Measurements from ENCODE around the gene RFC2.
"Not testable (repeated sequence)": the region's sequence is repeated elsewhere in the genome, so short reads cannot be mapped to it uniquely, and the experiment has no call there.

Gene RFC2

GRCh38 chr7:74282748-74283459, 28.7 kb upstream of the RFC2 start:
- no peak for DNase-seq

- DNase-seq = no peak
Measured at GRCh38 chr7:74280985-74281384, 26.8 kb upstream of the RFC2 start.

- DNase-seq = no peak
Measured at GRCh38 chr7:74277636-74278035, 23.4 kb upstream of the RFC2 start.

DNA sequence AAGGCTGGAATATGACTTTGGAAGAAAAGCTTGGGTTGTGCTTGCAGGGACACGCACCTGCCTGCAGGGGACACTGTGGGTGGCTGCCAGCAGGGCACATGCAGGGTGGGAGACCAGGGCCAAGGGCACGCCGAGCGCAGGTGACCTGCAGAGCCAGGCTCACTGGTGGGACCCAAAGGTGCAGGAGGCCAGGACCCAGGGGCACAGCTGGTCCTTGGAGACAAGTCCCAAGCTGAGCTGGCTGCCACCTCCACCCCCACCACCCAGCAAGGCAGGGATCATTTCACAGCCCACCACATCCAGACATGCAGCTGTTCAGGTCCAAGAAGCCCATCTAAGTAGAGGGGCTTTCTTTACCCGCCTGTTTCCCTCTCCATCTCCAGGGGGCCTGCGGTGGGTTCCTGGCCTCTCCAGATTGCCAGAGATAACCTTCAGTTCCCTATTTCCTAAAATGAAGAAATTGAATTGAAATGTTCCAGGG, 21.2 kb upstream of the RFC2 start:
- DNase-seq = no peak

DNA sequence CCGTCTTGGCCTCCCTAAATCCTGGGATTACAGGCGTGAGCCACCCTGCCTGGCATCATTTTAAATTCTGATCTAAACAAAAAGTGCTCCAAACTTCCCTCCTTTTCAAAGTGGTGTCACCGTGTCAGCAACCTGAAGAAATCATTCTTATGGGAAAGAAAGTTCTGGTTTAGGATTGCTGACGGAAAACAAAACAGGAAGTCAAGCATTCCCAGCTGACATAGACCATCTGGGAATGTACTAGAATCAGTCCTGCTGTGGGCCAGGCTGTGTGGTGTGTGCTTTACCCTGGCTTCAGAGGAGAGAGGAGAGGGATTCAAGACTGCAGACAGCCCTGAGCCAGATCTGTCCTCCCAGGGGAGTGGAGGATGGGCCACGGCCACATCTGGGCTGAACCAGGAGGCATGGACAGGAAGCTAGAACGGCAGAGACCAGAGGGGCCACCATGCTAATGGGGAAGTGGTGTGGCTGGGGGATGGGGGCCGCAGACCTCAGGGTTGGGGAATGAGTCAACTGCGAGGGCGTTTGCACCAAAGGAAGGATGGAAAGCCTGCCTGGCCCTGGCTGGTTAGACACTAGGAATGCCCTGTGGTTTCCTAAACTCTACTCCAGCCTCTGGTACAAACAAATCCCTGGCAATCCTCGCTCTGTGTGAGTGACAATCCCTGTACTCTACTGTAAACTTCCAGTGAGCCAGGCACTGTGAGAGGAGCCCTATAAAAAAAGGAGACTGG, 18.3 kb upstream of the RFC2 start:
- no peak for DNase-seq

DNA sequence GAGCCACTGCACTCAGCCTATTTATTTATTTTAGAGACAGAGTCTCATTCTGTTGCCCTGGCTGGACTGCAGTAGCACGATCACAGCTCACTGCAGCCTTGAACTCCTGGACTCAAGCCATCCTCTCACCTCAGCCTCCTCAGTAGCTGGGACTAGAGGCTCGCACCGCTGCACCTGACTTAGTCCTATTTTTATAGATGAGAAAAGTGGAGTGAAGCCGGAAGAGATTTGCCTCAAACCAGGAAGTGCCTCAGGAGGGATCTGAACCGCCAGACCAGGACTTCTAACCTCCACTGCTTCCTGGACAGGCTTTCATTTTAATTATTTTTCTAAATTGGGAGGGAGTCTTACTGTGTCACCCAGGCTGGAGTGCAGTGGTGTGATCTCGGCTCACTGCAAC, 17.5 kb upstream of the RFC2 start:
- no peak for DNase-seq

GRCh38 chr7:74269757-74270277, 15.6 kb upstream of the RFC2 start:
- DNase-seq = peak; percentile 85

DNA sequence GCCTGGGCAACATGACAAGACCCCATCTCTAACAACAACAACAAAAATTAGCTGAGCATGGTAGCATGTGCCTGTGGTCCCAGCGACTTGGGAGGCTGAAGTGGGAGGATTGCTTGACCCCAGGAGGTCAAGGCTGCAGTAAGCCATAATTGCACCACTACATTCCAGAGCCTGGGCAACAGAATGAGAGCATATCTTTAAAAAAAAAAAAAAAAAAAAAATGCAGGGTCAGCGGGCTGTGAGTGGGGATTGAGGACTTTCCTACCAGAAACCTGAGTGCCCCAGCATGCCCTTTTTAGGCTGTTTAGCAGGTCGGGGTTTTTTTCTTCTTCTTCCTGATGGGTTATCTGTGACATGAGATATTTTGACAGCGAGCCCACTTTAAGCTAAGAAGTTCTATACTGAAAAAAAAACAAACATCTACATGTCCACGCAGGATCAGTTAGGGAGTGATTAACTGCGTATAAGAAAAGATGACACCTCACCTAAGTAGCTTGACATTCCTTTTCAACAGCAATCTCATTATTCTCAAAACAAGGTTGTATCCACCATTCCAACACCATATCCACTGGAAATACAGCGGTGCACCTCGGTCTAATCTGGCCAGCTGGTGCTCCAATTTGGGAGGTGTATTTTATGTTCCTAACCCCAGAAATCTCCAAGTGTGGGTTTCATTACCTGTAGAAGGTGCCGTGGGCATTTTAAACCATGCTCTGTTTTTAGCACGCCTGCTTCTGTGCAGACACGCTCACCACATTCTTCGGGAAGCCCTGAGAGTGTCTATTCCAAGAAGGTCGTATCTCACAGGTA, 13.8 kb upstream of the RFC2 start:
- DNase-seq = no peak

DNA sequence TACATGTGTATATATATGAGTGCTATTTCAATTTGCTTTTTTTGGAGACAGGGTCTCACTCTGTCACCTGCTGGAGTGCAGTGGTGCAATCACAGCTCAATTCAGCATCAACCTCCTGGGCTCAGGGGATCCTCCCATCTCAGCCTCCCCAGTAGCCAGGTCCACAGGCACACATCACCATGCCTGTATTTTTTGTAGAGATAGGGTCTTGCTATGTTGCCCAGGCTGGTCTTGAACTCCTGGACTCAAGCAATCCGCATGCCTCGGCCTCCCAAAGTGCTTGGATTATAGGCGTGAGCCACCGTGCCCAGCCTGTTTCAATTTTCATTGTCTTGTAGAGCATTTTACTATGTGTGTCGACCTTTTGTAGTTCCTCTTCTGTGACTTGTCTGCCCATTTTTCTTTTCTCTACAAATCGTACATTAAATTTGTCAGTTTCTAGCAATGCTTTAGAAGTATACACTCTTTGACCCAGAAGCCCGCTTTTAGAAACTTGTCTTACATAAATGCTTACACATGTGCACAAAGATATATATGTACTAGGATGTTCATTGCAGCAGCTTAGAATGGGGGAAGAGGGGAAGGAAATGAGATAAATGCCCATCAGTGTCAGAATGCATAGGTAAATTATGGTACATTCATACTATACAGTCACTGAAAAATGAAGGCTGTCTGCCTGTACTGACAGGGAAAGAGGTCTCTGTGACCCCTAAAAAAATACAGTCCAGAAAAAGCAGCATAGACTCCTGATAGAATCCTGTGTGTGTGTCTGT, 12.2 kb upstream of the RFC2 start:
- no peak for DNase-seq

DNA sequence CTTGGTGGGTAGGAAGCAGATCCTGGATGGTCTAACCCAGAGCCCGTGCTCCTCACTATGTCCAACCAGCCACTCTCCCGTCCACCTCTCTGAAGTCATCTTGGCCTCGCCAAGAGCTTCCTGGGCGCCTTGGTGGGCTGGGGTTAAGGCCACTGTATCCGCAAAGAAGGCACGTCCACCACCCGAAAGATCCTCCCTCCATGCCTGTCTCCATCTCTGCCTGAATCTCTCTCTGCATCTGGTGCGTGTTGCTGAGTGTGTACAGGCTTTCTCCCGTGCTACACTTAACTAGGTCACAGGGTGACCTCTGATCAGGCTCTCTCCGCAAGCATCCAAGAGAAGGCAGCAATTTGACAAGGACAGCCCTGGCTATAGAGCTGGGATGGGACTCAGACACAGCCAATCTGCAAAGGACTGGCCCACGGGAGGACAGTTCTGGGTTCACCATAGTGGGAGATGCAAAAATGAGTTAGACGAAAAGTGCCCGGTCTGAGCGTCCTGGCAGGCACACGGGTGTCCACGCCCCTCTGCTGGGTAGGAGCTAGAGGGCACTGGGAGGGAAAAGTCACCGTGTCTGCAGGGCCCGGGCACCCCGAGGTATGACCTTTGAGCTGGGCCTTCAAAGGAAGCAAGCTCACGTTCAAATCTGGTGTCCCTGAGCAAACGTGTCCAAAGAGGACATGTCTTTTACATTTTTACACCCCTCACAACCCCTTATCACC, 9.4 kb upstream of the RFC2 start:
- DNase-seq = no peak

GRCh38 chr7:74262639-74263398, 8.6 kb upstream of the RFC2 start:
- DNase-seq = no peak

DNA sequence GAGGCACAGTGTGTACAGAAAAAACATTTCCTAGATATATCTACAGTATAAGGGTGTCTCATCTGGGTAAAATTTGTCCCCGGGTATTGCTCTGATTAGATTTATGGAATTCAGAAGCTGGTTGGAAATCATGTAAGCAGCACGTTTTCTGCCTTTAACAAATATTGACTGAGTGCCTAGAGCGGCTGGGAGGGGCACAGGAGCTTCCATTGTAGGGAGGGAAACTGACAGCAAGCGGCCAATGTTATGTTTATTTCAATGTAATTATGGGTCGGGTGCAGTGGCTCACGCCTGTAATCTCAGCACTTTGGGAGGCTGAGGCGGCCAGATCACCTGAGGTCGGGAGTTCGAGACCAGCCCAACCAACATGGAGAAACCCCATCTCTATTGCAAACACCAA, 4.4 kb upstream of the RFC2 start:
- no peak for DNase-seq

GRCh38 chr7:74256491-74257408, 2.6 kb upstream of the RFC2 start:
- DNase-seq = no peak

DNA sequence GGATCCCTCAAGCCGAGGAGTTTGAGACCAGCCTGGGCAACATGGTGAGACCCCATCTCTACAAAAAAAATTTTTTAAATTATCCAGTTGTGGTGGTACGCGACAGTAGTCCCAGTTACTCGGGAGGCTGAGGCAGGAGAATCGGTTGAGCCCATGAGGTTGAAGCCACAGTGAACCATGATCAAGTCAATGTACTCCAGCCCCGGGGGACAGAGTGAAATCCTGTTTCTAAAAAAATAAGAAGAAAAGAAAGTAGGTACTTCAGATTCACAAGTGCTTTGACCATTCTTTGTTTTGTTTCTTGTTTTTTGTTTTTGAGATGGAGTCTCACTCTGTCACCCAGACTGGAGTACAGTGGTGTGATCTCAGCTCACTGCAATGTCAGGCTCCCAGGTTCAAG, 1.3 kb upstream of the RFC2 start:
- DNase-seq = not testable (repeated sequence)

GRCh38 chr7:74254858-74255379, 720 bp upstream of the RFC2 start:
- no peak for DNase-seq

DNA sequence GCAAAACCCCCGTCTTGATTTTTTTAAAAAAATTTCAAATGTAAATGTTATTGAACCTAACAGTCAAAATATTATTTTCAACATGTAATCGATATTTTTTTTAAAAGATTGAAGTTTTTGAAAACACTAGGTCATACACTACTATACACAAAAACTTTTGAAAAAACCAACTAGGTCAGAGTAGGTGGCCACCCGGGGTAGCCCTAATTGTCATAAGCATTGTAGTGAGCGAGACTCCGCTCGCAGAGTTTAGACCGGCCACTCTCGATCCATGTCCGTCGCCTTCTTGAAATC, 417 bp downstream of the RFC2 start:
- no peak for DNase-seq

GRCh38 chr7:74253331-74253730, 868 bp downstream of the RFC2 start:
- DNase-seq = no peak

- DNase-seq = no peak
Measured at GRCh38 chr7:74252893-74253292, 1.3 kb downstream of the RFC2 start.

- DNase-seq = not testable (repeated sequence)
Measured at GRCh38 chr7:74249058-74249457, 5.1 kb downstream of the RFC2 start.

DNA sequence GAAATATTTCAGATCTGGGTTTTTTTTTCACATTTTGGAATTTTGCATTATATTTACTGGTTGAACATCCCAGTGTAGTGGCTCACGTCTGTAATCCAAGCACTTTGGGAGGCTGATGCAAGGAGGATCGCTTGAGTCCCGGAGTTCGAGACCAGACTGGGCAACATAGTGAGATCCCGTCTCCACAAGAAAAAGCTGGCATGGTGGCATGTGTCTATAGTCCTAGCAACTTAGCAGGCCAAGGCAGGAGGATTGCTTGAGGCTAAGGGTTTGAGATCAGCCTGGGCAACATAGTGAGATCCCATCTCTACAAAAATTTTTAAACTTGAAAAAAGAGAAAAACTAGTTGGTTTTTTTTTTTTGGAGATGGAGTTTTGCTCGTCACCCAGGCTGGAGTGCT, 6.0 kb downstream of the RFC2 start:
- DNase-seq = no peak
